ENCODE measurements around the gene ULK1.

GRCh38 chr12:131944601-131945251 lies 50.3 kb downstream of the ULK1 start:
- TF ChIP-seq, protein P1, sequence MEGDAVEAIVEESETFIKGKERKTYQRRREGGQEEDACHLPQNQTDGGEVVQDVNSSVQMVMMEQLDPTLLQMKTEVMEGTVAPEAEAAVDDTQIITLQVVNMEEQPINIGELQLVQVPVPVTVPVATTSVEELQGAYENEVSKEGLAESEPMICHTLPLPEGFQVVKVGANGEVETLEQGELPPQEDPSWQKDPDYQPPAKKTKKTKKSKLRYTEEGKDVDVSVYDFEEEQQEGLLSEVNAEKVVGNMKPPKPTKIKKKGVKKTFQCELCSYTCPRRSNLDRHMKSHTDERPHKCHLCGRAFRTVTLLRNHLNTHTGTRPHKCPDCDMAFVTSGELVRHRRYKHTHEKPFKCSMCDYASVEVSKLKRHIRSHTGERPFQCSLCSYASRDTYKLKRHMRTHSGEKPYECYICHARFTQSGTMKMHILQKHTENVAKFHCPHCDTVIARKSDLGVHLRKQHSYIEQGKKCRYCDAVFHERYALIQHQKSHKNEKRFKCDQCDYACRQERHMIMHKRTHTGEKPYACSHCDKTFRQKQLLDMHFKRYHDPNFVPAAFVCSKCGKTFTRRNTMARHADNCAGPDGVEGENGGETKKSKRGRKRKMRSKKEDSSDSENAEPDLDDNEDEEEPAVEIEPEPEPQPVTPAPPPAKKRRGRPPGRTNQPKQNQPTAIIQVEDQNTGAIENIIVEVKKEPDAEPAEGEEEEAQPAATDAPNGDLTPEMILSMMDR (IDR thresholded peaks at IDR 0.05 in 4 of 5, conservative IDR thresholded peaks at IDR 0.05 in 1 of 5) = no peak
- TF ChIP-seq POLR2A (IDR thresholded peaks at IDR 0.05) = no peak
